Fibroblast of pulmonary artery (primary cell): Measurements from ENCODE around the gene FHOD1.

Experiments used
- DNase-seq: peaks from one replicate; pipeline ENCODE4 v3.0.0-alpha.2; 2010; ENCODE audit warnings: low read depth
- H3K4me3 ChIP-seq: replicated peaks from 2 replicates; pipeline ENCODE4 v1.5.1; 2011; ENCODE audit warnings: low read depth, mild to moderate bottlenecking, control low read depth, low read length, moderate library complexity
- CTCF ChIP-seq: IDR thresholded peaks from 2 replicates; pipeline ENCODE4 v1.5.1; 2011; ENCODE audit warnings: mild to moderate bottlenecking, control low read depth, low read length, inconsistent platforms; ENCODE audit errors: missing control alignments

The FHOD1 gene

GRCh38 chr16:67230809-67231660 lies 16.2 kb downstream of the FHOD1 start:
- no peak for TF ChIP-seq CTCF
- DNase-seq: no peak
- no peak overlapping the region for H3K4me3 ChIP-seq

- H3K4me3 ChIP-seq: no peak overlapping the region
- DNase-seq: no peak
- TF ChIP-seq CTCF: no peak
Observed at GRCh38 chr16:67229906-67230808, 17.1 kb downstream of the FHOD1 start.

- H3K4me3 ChIP-seq: no peak overlapping the region
- TF ChIP-seq CTCF: no peak
- DNase-seq: no peak
Observed at GRCh38 chr16:67228905-67229304, 18.4 kb downstream of the FHOD1 start.

GRCh38 chr16:67228034-67228785 lies 19.1 kb downstream of the FHOD1 start:
- H3K4me3 ChIP-seq: peak overlapping the region; percentile 99
- no peak for TF ChIP-seq CTCF
- DNase-seq: no peak

- no peak for TF ChIP-seq CTCF
- peak overlapping the region; percentile 99 for H3K4me3 ChIP-seq
- DNase-seq: no peak
Observed at GRCh38 chr16:67227567-67227921, 19.7 kb downstream of the FHOD1 start.

GRCh38 chr16:67226804-67227566 lies 20.3 kb downstream of the FHOD1 start, which contains the start of gene TMEM208:
TSS of gene TMEM208 (plus strand) at chr16:67227130. CDS start at chr16:67227219, 89 bp downstream.
- TF ChIP-seq CTCF: no peak
- H3K4me3 ChIP-seq: peak within 1 kb of the TSS; percentile 99
- DNase-seq: peak; percentile 99
